Measurements from ENCODE around the gene SLBP.

The SLBP gene

DNA sequence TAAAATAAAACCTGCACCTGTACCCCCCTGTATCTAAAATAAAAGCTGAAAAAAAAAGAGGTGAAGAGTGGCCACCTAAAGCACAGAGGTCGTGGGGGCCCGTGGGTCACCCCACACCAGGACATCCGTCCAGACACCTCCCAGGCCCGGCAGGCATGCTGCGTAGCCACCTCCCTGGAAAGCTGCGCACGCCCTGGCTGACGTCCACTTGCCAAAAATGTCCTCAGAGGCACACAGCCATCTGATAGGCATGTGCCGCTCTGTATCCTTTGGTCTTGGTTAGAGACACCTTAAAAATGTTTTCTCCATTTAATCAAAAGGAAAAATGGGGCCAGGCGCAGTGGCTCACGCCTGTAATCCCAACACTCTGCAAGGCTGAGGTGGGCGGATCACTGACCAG is 45.7 kb downstream of the SLBP start:
- Histone ChIP-seq H2AK5ac (ENCODE audit: low read length, severe bottlenecking) (no peak overlapping the region), H4K8ac (ENCODE audit: low read length) (no peak overlapping the region), H3K9ac (ENCODE audit: low read length) (no peak overlapping the region), H4K91ac (ENCODE audit: low read length) (no peak overlapping the region), H2BK5ac (ENCODE audit: low read depth, low read length, poor library complexity, severe bottlenecking) (no peak overlapping the region), H3K18ac (ENCODE audit: low read depth in 1 of 2, low read length in 2 of 2) (no peak overlapping the region), H3K36me3 (ENCODE audit: control insufficient read depth in 1 of 2, insufficient read depth in 2 of 2, low read depth in 1 of 2, low read length in 2 of 2) (peaks cover 0 to 17% of the 10 kb centered on the region in 2 experiments), H2BK120ac (ENCODE audit: low read depth, low read length) (no peak overlapping the region), H3K23ac (ENCODE audit: low read length in 2 of 2) (no peak overlapping the region), H2BK12ac (ENCODE audit: low read length in 2 of 2) (no peak overlapping the region), H3K14ac (ENCODE audit: low read length in 2 of 2) (no peak overlapping the region), H3K9me3 (ENCODE audit: control insufficient read depth, low read length) (no peaks in the 10 kb centered on the region), H3K4me1 (ENCODE audit: control insufficient read depth, insufficient read depth, low read depth, low read length) (peaks cover 10% of the 10 kb centered on the region), H3K27me3 (ENCODE audit: control insufficient read depth in 1 of 2, insufficient read depth in 1 of 2, low read length in 2 of 2) (no peaks in the 10 kb centered on the region), H3K4ac (ENCODE audit: low read depth in 1 of 2, low read length in 2 of 2) (no peak overlapping the region), H3K27ac (ENCODE audit: low read length, poor library complexity, severe bottlenecking) (no peak overlapping the region), H3K4me2 (ENCODE audit: low read length, poor library complexity, severe bottlenecking) (no peak overlapping the region), H2BK15ac (ENCODE audit: low read depth, poor library complexity, severe bottlenecking) (no peak overlapping the region), H2AFZ (ENCODE audit: low read depth, low read length) (no peak overlapping the region), H3K4me3 (ENCODE audit: insufficient read depth in 1 of 2, low read depth in 1 of 2, low read length in 2 of 2) (no peak overlapping the region), H3K79me1 (replicated peaks; ENCODE audit: low read length, poor library complexity, severe bottlenecking) (peaks cover 1% of the 10 kb centered on the region)
- DNase-seq = no peak
- 88% methylated on average over 11 of the region's 12 CpGs for WGBS

- Histone ChIP-seq H3K4ac (ENCODE audit: low read depth in 1 of 2, low read length in 2 of 2) (no peak overlapping the region), H3K79me1 (replicated peaks; ENCODE audit: low read length, poor library complexity, severe bottlenecking) (peaks cover 3% of the 10 kb centered on the region), H3K9ac (ENCODE audit: low read length) (no peak overlapping the region), H3K14ac (ENCODE audit: low read length in 2 of 2) (no peak overlapping the region), H3K36me3 (ENCODE audit: control insufficient read depth in 1 of 2, insufficient read depth in 2 of 2, low read depth in 1 of 2, low read length in 2 of 2) (peaks cover 0 to 11% of the 10 kb centered on the region in 2 experiments), H3K27me3 (ENCODE audit: control insufficient read depth in 1 of 2, insufficient read depth in 1 of 2, low read length in 2 of 2) (no peaks in the 10 kb centered on the region), H2BK15ac (ENCODE audit: low read depth, poor library complexity, severe bottlenecking) (no peak overlapping the region), H3K27ac (ENCODE audit: low read length, poor library complexity, severe bottlenecking) (no peak overlapping the region), H3K4me3 (ENCODE audit: insufficient read depth in 1 of 2, low read depth in 1 of 2, low read length in 2 of 2) (no peak overlapping the region), H3K23ac (ENCODE audit: low read length in 2 of 2) (no peak overlapping the region), H2AFZ (ENCODE audit: low read depth, low read length) (no peak overlapping the region), H2BK120ac (ENCODE audit: low read depth, low read length) (no peak overlapping the region), H3K9me3 (ENCODE audit: control insufficient read depth, low read length) (no peaks in the 10 kb centered on the region), H2BK12ac (ENCODE audit: low read length in 2 of 2) (no peak overlapping the region), H4K91ac (ENCODE audit: low read length) (no peak overlapping the region), H3K4me2 (ENCODE audit: low read length, poor library complexity, severe bottlenecking) (no peak overlapping the region), H3K4me1 (ENCODE audit: control insufficient read depth, insufficient read depth, low read depth, low read length) (peaks cover 10% of the 10 kb centered on the region), H2AK5ac (ENCODE audit: low read length, severe bottlenecking) (no peak overlapping the region), H3K18ac (ENCODE audit: low read depth in 1 of 2, low read length in 2 of 2) (no peak overlapping the region), H2BK5ac (ENCODE audit: low read depth, low read length, poor library complexity, severe bottlenecking) (no peak overlapping the region), H4K8ac (ENCODE audit: low read length) (no peak overlapping the region)
- WGBS = 82% methylated on average over 7 of the region's 8 CpGs
- DNase-seq = no peak
Measured at GRCh38 chr4:1664141-1664540, 48.0 kb downstream of the SLBP start.

DNA sequence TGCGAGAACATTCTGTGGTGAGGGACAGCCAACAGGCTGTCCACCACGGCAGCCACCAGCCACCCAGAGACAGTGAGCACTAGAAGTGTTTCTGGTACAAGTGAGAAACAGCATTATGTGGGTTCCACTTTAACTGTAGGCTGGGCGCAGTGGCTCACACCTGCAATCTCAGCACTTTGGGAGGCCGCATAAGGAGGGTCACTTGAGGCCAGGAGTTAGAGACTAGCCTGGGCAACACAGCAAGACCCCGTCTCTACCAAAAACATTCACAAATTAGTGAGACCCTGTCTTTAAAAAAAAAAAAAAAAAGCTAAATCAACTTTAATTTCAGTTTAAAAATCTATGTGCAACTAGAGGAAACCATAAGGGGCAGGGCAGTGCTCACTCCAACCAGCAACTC is 48.6 kb downstream of the SLBP start:
- Histone ChIP-seq H4K8ac (ENCODE audit: low read length) (no peak overlapping the region), H3K14ac (ENCODE audit: low read length in 2 of 2) (no peak overlapping the region), H2BK120ac (ENCODE audit: low read depth, low read length) (no peak overlapping the region), H3K23ac (ENCODE audit: low read length in 2 of 2) (no peak overlapping the region), H3K9ac (ENCODE audit: low read length) (no peak overlapping the region), H3K4me3 (ENCODE audit: insufficient read depth in 1 of 2, low read depth in 1 of 2, low read length in 2 of 2) (no peak overlapping the region), H3K79me1 (replicated peaks; ENCODE audit: low read length, poor library complexity, severe bottlenecking) (peaks cover 3% of the 10 kb centered on the region), H2BK12ac (ENCODE audit: low read length in 2 of 2) (no peak overlapping the region), H3K27me3 (ENCODE audit: control insufficient read depth in 1 of 2, insufficient read depth in 1 of 2, low read length in 2 of 2) (no peaks in the 10 kb centered on the region), H3K4me1 (ENCODE audit: control insufficient read depth, insufficient read depth, low read depth, low read length) (peaks cover 9% of the 10 kb centered on the region), H3K4me2 (ENCODE audit: low read length, poor library complexity, severe bottlenecking) (no peak overlapping the region), H3K36me3 (ENCODE audit: control insufficient read depth in 1 of 2, insufficient read depth in 2 of 2, low read depth in 1 of 2, low read length in 2 of 2) (peaks cover 0 to 13% of the 10 kb centered on the region in 2 experiments), H4K91ac (ENCODE audit: low read length) (no peak overlapping the region), H3K18ac (ENCODE audit: low read depth in 1 of 2, low read length in 2 of 2) (no peak overlapping the region), H2AK5ac (ENCODE audit: low read length, severe bottlenecking) (no peak overlapping the region), H2BK5ac (ENCODE audit: low read depth, low read length, poor library complexity, severe bottlenecking) (no peak overlapping the region), H3K9me3 (ENCODE audit: control insufficient read depth, low read length) (no peaks in the 10 kb centered on the region), H3K4ac (ENCODE audit: low read depth in 1 of 2, low read length in 2 of 2) (no peak overlapping the region), H3K27ac (ENCODE audit: low read length, poor library complexity, severe bottlenecking) (no peak overlapping the region), H2BK15ac (ENCODE audit: low read depth, poor library complexity, severe bottlenecking) (no peak overlapping the region), H2AFZ (ENCODE audit: low read depth, low read length) (no peak overlapping the region)
- 89% methylated on average over 4 of the region's 5 CpGs for WGBS
- no peak for DNase-seq

DNA sequence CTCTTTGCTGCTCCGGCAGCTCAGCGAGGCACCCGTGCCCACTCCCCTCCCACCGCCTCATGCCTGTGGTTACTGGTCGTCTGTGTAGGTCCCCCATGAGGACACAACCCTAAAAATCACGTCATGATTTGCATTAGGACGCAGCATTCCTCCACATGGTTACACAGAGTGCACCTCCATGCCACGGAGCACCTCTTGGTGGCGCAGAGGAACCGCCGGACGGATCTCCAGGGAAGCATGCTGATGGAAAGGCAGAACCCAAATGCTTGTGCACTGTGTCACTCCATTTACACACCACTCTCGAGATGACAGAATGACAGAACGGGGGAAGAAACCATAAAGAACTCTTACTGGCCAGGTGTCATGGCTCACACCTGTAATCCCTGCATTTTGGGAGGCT is 50.4 kb downstream of the SLBP start:
- Histone ChIP-seq H4K91ac (ENCODE audit: low read length) (no peak overlapping the region), H3K79me1 (replicated peaks; ENCODE audit: low read length, poor library complexity, severe bottlenecking) (peaks cover 3% of the 10 kb centered on the region), H2BK15ac (ENCODE audit: low read depth, poor library complexity, severe bottlenecking) (no peak overlapping the region), H2BK5ac (ENCODE audit: low read depth, low read length, poor library complexity, severe bottlenecking) (no peak overlapping the region), H3K4me3 (ENCODE audit: insufficient read depth in 1 of 2, low read depth in 1 of 2, low read length in 2 of 2) (no peak overlapping the region), H3K4me1 (ENCODE audit: control insufficient read depth, insufficient read depth, low read depth, low read length) (peaks cover 4% of the 10 kb centered on the region), H3K27ac (ENCODE audit: low read length, poor library complexity, severe bottlenecking) (no peak overlapping the region), H2AFZ (ENCODE audit: low read depth, low read length) (no peak overlapping the region), H4K8ac (ENCODE audit: low read length) (no peak overlapping the region), H3K14ac (ENCODE audit: low read length in 2 of 2) (no peak overlapping the region), H3K4ac (ENCODE audit: low read depth in 1 of 2, low read length in 2 of 2) (no peak overlapping the region), H3K4me2 (ENCODE audit: low read length, poor library complexity, severe bottlenecking) (no peak overlapping the region), H2BK120ac (ENCODE audit: low read depth, low read length) (no peak overlapping the region), H2BK12ac (ENCODE audit: low read length in 2 of 2) (no peak overlapping the region), H3K27me3 (ENCODE audit: control insufficient read depth in 1 of 2, insufficient read depth in 1 of 2, low read length in 2 of 2) (no peaks in the 10 kb centered on the region), H3K23ac (ENCODE audit: low read length in 2 of 2) (no peak overlapping the region), H3K9me3 (ENCODE audit: control insufficient read depth, low read length) (no peaks in the 10 kb centered on the region), H3K36me3 (ENCODE audit: control insufficient read depth in 1 of 2, insufficient read depth in 2 of 2, low read depth in 1 of 2, low read length in 2 of 2) (peaks cover 0 to 20% of the 10 kb centered on the region in 2 experiments), H2AK5ac (ENCODE audit: low read length, severe bottlenecking) (no peak overlapping the region), H3K18ac (ENCODE audit: low read depth in 1 of 2, low read length in 2 of 2) (no peak overlapping the region), H3K9ac (ENCODE audit: low read length) (no peak overlapping the region)
- WGBS = 81% methylated on average over 14 of the region's 14 CpGs
- DNase-seq = no peak
